Measurements from ENCODE around the gene SLC26A1.

SLC26A1 gene

DNA sequence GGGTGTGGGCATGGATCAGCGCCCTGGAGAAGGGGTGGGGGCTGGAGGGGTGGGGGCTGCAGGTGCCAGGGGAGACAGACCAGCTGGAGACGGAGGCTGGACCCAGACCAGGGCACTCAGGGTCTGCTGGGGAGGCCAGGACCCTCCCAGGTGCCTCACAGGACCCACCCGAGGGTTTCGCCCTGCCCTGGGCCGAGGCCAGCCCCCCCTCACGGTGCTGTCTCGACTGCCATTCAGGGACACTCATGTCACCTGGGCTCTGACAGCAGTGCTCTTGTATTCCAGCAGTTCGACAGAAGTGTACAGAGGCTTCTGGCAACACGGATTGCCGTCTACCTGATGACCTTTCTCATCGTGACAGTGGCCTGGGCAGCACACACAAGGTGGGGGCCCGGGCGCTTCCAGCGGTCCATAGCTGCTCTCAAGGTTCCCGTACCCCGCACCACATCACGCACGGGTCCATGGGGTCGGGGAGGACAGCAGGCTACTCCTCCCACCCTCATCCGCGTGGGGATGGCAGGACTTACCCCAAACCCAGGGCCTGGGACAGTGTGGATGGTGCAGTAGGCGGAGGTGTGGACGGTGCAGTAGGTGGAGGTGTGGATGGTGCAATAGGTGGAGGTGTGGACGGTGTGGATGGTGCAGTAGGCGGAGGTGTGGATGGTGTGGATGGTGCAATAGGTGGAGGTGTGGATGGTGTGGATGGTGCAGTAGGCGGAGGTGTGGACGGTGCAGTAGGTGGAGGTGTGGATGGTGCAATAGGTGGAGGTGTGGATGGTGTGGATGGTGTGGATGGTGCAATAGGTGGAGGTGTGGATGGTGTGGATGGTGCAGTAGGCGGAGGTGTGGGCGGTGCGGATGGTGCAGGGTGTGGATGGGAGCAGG, 42.8 kb downstream of the SLC26A1 start:
- TF ChIP-seq EGR1 (IDR thresholded peaks at IDR 0.05), result no peak
- TF ChIP-seq ZBTB7A (IDR thresholded peaks at IDR 0.05; ENCODE audit: low read depth), result no peak
- no peak for TF ChIP-seq NFIC (IDR thresholded peaks at IDR 0.05)
- no peak for TF ChIP-seq TCF12 (IDR thresholded peaks at IDR 0.05; ENCODE audit: low read depth)
- no peak for TF ChIP-seq EP300 (IDR thresholded peaks at IDR 0.05; ENCODE audit: borderline replicate concordance)
- TF ChIP-seq RAD21 (IDR thresholded peaks at IDR 0.05; ENCODE audit: low read depth), result no peak
- no peak for TF ChIP-seq YY1 (IDR thresholded peaks at IDR 0.05; ENCODE audit: low read depth)
- TF ChIP-seq, protein P1, sequence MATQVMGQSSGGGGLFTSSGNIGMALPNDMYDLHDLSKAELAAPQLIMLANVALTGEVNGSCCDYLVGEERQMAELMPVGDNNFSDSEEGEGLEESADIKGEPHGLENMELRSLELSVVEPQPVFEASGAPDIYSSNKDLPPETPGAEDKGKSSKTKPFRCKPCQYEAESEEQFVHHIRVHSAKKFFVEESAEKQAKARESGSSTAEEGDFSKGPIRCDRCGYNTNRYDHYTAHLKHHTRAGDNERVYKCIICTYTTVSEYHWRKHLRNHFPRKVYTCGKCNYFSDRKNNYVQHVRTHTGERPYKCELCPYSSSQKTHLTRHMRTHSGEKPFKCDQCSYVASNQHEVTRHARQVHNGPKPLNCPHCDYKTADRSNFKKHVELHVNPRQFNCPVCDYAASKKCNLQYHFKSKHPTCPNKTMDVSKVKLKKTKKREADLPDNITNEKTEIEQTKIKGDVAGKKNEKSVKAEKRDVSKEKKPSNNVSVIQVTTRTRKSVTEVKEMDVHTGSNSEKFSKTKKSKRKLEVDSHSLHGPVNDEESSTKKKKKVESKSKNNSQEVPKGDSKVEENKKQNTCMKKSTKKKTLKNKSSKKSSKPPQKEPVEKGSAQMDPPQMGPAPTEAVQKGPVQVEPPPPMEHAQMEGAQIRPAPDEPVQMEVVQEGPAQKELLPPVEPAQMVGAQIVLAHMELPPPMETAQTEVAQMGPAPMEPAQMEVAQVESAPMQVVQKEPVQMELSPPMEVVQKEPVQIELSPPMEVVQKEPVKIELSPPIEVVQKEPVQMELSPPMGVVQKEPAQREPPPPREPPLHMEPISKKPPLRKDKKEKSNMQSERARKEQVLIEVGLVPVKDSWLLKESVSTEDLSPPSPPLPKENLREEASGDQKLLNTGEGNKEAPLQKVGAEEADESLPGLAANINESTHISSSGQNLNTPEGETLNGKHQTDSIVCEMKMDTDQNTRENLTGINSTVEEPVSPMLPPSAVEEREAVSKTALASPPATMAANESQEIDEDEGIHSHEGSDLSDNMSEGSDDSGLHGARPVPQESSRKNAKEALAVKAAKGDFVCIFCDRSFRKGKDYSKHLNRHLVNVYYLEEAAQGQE (IDR thresholded peaks at IDR 0.05; ENCODE audit: low read depth), result no peak
- TF ChIP-seq CREB1 (IDR thresholded peaks at IDR 0.05; ENCODE audit: low read depth), result no peak
- TF ChIP-seq FOXM1 (IDR thresholded peaks at IDR 0.05; ENCODE audit: borderline replicate concordance, low read depth), result no peak
- TF ChIP-seq, protein P2, sequence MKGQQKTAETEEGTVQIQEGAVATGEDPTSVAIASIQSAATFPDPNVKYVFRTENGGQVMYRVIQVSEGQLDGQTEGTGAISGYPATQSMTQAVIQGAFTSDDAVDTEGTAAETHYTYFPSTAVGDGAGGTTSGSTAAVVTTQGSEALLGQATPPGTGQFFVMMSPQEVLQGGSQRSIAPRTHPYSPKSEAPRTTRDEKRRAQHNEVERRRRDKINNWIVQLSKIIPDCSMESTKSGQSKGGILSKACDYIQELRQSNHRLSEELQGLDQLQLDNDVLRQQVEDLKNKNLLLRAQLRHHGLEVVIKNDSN (IDR thresholded peaks at IDR 0.05), result no peak
- TF ChIP-seq MAX (IDR thresholded peaks at IDR 0.05), result no peak
- TF ChIP-seq TAF1 (IDR thresholded peaks at IDR 0.05; ENCODE audit: low read depth), result no peak
- TF ChIP-seq TEAD4 (IDR thresholded peaks at IDR 0.05), result no peak
- no peak for TF ChIP-seq CEBPB (IDR thresholded peaks at IDR 0.05)

GRCh38 chr4:949656-950055, 43.5 kb downstream of the SLC26A1 start:
- no peak for TF ChIP-seq TAF1 (IDR thresholded peaks at IDR 0.05; ENCODE audit: low read depth)
- TF ChIP-seq TEAD4 (IDR thresholded peaks at IDR 0.05), result no peak
- TF ChIP-seq EGR1 (IDR thresholded peaks at IDR 0.05), result no peak
- no peak for TF ChIP-seq TCF12 (IDR thresholded peaks at IDR 0.05; ENCODE audit: low read depth)
- TF ChIP-seq YY1 (IDR thresholded peaks at IDR 0.05; ENCODE audit: low read depth), result no peak
- TF ChIP-seq, protein P1 (IDR thresholded peaks at IDR 0.05; ENCODE audit: low read depth), result no peak
- TF ChIP-seq CREB1 (IDR thresholded peaks at IDR 0.05; ENCODE audit: low read depth), result no peak
- TF ChIP-seq CEBPB (IDR thresholded peaks at IDR 0.05), result no peak
- TF ChIP-seq FOXM1 (IDR thresholded peaks at IDR 0.05; ENCODE audit: borderline replicate concordance, low read depth), result no peak
- no peak for TF ChIP-seq RAD21 (IDR thresholded peaks at IDR 0.05; ENCODE audit: low read depth)
- no peak for TF ChIP-seq ZBTB7A (IDR thresholded peaks at IDR 0.05; ENCODE audit: low read depth)
- TF ChIP-seq, protein P2 (IDR thresholded peaks at IDR 0.05), result no peak

DNA sequence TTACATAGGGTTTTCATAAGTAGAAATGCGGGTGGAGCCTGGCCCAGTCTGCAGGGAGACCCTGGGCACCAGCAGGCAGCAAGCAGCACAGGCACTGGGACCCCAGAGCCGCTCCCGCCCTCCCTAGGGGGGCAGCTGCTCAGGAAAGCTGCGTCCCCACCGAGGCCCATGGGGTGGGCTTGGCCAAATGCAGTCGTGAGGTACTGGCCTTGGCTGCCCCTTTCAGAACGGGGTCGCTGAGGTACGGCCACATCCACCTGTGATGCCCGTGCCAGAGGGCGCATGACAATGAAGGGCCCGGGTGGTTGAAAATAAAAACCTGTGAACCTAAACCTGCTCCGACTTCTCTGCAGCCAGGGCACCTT, 44.3 kb downstream of the SLC26A1 start:
- TF ChIP-seq FOXM1 (IDR thresholded peaks at IDR 0.05; ENCODE audit: borderline replicate concordance, low read depth) (no peak), ZBTB7A (IDR thresholded peaks at IDR 0.05; ENCODE audit: low read depth) (no peak), TAF1 (IDR thresholded peaks at IDR 0.05; ENCODE audit: low read depth) (no peak), TCF12 (IDR thresholded peaks at IDR 0.05; ENCODE audit: low read depth) (no peak), CREB1 (IDR thresholded peaks at IDR 0.05; ENCODE audit: low read depth) (no peak), EGR1 (IDR thresholded peaks at IDR 0.05) (no peak), TEAD4 (IDR thresholded peaks at IDR 0.05) (no peak), MAX (IDR thresholded peaks at IDR 0.05) (no peak), RAD21 (IDR thresholded peaks at IDR 0.05; ENCODE audit: low read depth) (no peak), NFIC (IDR thresholded peaks at IDR 0.05) (no peak), CEBPB (IDR thresholded peaks at IDR 0.05) (no peak), EP300 (IDR thresholded peaks at IDR 0.05; ENCODE audit: borderline replicate concordance) (no peak), YY1 (IDR thresholded peaks at IDR 0.05; ENCODE audit: low read depth) (no peak)
- TF ChIP-seq, protein P1 (IDR thresholded peaks at IDR 0.05; ENCODE audit: low read depth), result no peak
- TF ChIP-seq, protein P2 (IDR thresholded peaks at IDR 0.05), result no peak

Data from Ishikawa (cell line).